Kidney (tissue), 14 donors: ENCODE measurements around the gene CAVIN3. TPM values are rescaled to one million over a fixed set of nuclear protein-coding genes. Genes with fewer than 3 reads are reported as not detected.

ENCODE experiments used
- DNase-seq, 5 donors: peaks; one replicate each; pipeline ENCODE4 v3.0.0-alpha.2; 2013 to 2020
- FAIRE-seq: peaks from 2 replicates; lab custom pipeline; 2012; peaks lifted over from hg19 to GRCh38; lab: Jason Lieb, UNC
- H3K27ac ChIP-seq, 2 donors: one replicate each; pipeline ENCODE4 v1.7.0; 2013; ENCODE audit warnings: low read depth in 2 of 2, low read length in 2 of 2, inconsistent platforms in 1 of 2
- H3K27me3 ChIP-seq: one replicate; pipeline ENCODE4 v1.7.1; 2013; ENCODE audit warnings: low read length, inconsistent platforms; ENCODE audit not compliant: control insufficient read depth, insufficient read depth
- H3K36me3 ChIP-seq, 3 donors: one replicate each; pipeline versions ENCODE4 v1.7.0 to v1.7.1; 2013; ENCODE audit warnings: low read length in 3 of 3, control low read depth in 1 of 3, inconsistent platforms in 1 of 3; ENCODE audit not compliant: insufficient read depth in 3 of 3, control insufficient read depth in 2 of 3
- H3K4me1 ChIP-seq, 3 donors: one replicate each; pipeline versions ENCODE4 v1.7.0 to v1.7.1; 2013; ENCODE audit warnings: low read length in 3 of 3, inconsistent platforms in 1 of 3, low read depth in 1 of 3; ENCODE audit not compliant: control insufficient read depth in 2 of 3, insufficient read depth in 2 of 3
- H3K4me3 ChIP-seq, 3 donors: one replicate each; pipeline versions ENCODE4 v1.7.0 to v1.8.1; 2013; ENCODE audit warnings: low read length in 3 of 3, control low read depth in 1 of 3, inconsistent platforms in 1 of 3
- H3K9ac ChIP-seq, 3 donors: one replicate each; pipeline versions ENCODE4 v1.7.0 to v1.7.1; 2013; ENCODE audit warnings: low read length in 3 of 3, control low read depth in 1 of 3, inconsistent platforms in 1 of 3
- H3K9me3 ChIP-seq, 3 donors: one replicate each; pipeline versions ENCODE4 v1.7.0 to v1.7.1; 2013; ENCODE audit warnings: low read length in 3 of 3, control low read depth in 1 of 3, inconsistent platforms in 1 of 3; ENCODE audit not compliant: control insufficient read depth in 2 of 3, insufficient read depth in 1 of 3
- intact Hi-C: fragments of 100-400 bp; cut with DNase I; formaldehyde crosslinking; loops from one replicate; pipeline ENCODE4 v1.11.1; 2022
- polyA plus RNA-seq: library from polyadenylated mRNA; stranded (reverse); fragments of 350-450 nt; fragmentation: Illumina TruSeq; extraction: RNeasy Lipid Tissue Mini Kit (QIAGEN cat#74804); gene quantifications from one replicate; pipeline ENCODE4 v1.2.3, GENCODE V29; 2014; ENCODE audit warnings: low read depth, low replicate concordance; ENCODE audit not compliant: insufficient read depth
- total RNA-seq: library from RNA; stranded (reverse); fragmentation: NEBNext Ultra II Directional; extraction: Animal tissue kit (Norgen Biotek cat#: 25700); gene quantifications from one replicate; pipeline ENCODE4 v1.2.1, GENCODE V29; 2021
- TF ChIP-seq, protein P1 (sequence below): IDR thresholded peaks from 3 replicates; pipeline ENCODE4 v1.5.1; 2012; ENCODE audit warnings: mild to moderate bottlenecking, moderate library complexity, borderline replicate concordance; ENCODE audit not compliant: insufficient read depth; ENCODE audit errors: extremely low read depth
- donor health status: control.
- donor health status: control.
- donor health status: control.
- donor health status: control.
- donor health status: control.
- donor health status: DM: yes; HTN: yes; CAD: no.
- donor health status: Normal renal cell carcinoma (clear cell type).

The CAVIN3 gene
- total and polyA plus RNA-seq, 2 donors from 2014 or later = 55.1 to 58.1 TPM

DNA sequence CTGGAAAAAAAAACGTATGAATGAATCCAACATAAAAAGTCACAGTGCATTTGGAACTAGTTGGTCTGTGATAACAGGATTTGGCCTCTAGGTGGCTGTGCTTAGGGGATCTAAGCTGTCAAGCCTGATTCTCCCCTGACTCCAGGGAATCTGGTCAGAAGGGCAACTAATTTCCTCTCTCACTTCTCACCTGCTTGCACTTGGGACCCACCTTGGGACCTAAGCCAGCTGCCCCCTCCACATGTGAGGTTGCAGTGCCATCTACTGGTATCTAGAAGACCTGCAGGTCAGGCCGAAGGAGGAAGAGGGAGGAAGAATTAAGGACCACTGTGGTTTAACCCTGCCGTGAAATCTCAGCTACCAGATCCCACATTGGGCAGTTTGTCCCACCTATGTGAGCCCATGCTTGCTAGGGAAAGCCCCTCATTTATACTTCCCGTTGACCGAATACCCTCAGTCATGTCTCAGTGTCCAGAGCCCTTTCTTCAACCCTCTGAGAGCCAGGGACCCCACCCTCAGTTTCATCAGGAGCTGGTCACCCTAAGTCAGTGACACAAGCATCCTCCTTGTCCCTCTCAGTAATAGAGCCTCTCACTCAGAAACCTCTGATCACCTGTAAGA, 33.2 kb upstream of the CAVIN3 start:
- Histone ChIP-seq H3K4me1 (peaks cover 0 to 15% (median 2%) of the 10 kb centered on the region in 3 donors), H3K9me3 (no peaks in the 10 kb centered on the region), H3K27me3 (no peaks in the 10 kb centered on the region), H3K36me3 (no peaks in the 10 kb centered on the region), H3K27ac (no peak overlapping the region), H3K9ac (no peak overlapping the region), H3K4me3 (no peak overlapping the region)
- FAIRE-seq = peak; percentile 27
- intact Hi-C loops = loop anchor here (10.0 kb wide), 1 partner anchor 99 kb away; the partner anchor contains the start of gene CCKBR
- DNase-seq = peak; percentile 70 to 88 (median 79)
- TF ChIP-seq, protein P1, sequence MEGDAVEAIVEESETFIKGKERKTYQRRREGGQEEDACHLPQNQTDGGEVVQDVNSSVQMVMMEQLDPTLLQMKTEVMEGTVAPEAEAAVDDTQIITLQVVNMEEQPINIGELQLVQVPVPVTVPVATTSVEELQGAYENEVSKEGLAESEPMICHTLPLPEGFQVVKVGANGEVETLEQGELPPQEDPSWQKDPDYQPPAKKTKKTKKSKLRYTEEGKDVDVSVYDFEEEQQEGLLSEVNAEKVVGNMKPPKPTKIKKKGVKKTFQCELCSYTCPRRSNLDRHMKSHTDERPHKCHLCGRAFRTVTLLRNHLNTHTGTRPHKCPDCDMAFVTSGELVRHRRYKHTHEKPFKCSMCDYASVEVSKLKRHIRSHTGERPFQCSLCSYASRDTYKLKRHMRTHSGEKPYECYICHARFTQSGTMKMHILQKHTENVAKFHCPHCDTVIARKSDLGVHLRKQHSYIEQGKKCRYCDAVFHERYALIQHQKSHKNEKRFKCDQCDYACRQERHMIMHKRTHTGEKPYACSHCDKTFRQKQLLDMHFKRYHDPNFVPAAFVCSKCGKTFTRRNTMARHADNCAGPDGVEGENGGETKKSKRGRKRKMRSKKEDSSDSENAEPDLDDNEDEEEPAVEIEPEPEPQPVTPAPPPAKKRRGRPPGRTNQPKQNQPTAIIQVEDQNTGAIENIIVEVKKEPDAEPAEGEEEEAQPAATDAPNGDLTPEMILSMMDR = peak; percentile 92

DNA sequence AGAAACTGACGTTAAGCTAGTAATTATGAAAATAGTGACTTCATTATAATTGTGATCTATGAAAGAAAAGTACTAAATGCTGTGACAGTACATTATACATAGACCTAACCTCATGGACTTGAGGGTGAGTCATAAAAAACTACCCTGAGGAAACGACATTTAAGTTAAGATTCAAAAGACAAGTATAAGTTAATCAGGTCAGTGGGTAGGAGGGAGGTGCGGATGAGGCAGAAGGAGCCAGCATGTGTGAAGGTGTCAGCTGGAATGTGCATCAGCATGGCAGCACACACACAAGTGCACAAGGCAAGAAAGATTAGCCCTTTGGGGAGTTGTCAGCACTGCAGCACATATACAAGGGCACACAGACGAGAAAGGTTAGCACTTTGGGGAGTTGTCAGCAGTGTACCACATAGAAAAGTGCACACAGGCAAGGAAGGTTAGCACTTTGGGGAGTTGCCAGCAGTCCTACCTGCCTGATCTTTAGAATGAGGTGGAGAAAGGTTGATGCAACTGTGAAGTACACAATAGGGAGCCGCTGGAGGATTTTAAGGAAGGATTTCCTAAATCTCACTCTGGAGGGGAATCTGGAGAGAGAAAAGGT, 31.6 kb upstream of the CAVIN3 start:
- Histone ChIP-seq H3K9me3 (no peaks in the 10 kb centered on the region), H3K4me1 (peaks cover 0 to 11% (median under 1%) of the 10 kb centered on the region in 3 donors), H3K4me3 (no peak overlapping the region), H3K27me3 (no peaks in the 10 kb centered on the region), H3K36me3 (no peaks in the 10 kb centered on the region), H3K27ac (no peak overlapping the region), H3K9ac (no peak overlapping the region)
- DNase-seq (no peak), FAIRE-seq (no peak)
- intact Hi-C loops = loop anchor here (10.0 kb wide), 1 partner anchor 97 kb away; the partner anchor contains the start of gene CCKBR
- TF ChIP-seq, protein P1 = no peak

DNA sequence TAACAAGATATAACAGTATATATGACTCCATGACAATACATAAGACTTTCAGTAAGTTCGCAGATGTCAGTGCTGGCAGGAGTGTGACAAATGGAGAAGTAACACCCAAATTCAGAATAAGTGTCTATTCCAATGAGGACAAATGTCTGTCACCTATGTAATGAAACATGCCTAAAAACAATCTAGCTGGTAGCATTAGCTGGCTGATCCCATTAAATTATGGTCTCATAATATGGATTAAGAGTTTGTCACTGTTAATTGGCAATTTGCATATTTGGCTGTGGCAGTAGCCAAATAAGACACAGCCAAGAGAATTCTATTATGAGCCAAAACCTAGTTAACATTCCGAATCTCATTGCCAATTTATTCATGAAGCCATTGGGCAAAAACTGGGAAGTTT, 30.2 kb upstream of the CAVIN3 start:
- TF ChIP-seq, protein P1 = no peak
- H3K36me3 ChIP-seq = no peaks in the 10 kb centered on the region
- intact Hi-C loops = loop anchor here (10.0 kb wide), 1 partner anchor 96 kb away; the partner anchor contains the start of gene CCKBR
- FAIRE-seq = no peak
- no peak overlapping the region for H3K4me3 ChIP-seq
- H3K27me3 ChIP-seq = no peaks in the 10 kb centered on the region
- H3K9ac ChIP-seq = no peak overlapping the region
- no peaks in the 10 kb centered on the region for H3K9me3 ChIP-seq
- H3K4me1 ChIP-seq = peaks cover 0 to 4% (median 0%) of the 10 kb centered on the region in 3 donors
- DNase-seq = no peak
- H3K27ac ChIP-seq = no peak overlapping the region
